Stimulated activated naive CD8-positive, alpha-beta T cell treated with anti-CD3 and anti-CD28 coated beads, Interleukin-15, amount 100 ng/mL, for 72 hours (primary cell): ENCODE results near the gene PHACTR2.

Experiments used
- ATAC-seq: fragments of 150-1000 bp; cut with Tn5 transposase; 2 replicates; pipeline ENCODE4 v1.10.0; 2021; ENCODE audit warnings: mild to moderate bottlenecking, moderate library complexity
- DNase-seq, 2 donors: peaks; one replicate each; pipeline ENCODE4 v3.0.0; 2021 to 2022
- H3K27ac Mint-ChIP-seq, 2 donors: one replicate each; pipeline ENCODE4 v1.8.0; 2022; ENCODE audit warnings: mild to moderate bottlenecking in 2 of 2, mixed read lengths in 2 of 2, moderate library complexity in 2 of 2
- H3K27me3 Mint-ChIP-seq: one replicate; pipeline ENCODE4 v1.8.0; 2022; ENCODE audit warnings: mixed read lengths
- H3K4me1 Mint-ChIP-seq: one replicate; pipeline ENCODE4 v1.8.0; 2022; ENCODE audit warnings: mild to moderate bottlenecking, mixed read lengths
- H3K4me3 Mint-ChIP-seq, 2 donors: one replicate each; pipeline ENCODE4 v1.8.0; 2022; ENCODE audit warnings: mild to moderate bottlenecking in 2 of 2, mixed read lengths in 2 of 2, moderate library complexity in 1 of 2
- H3K9me3 Mint-ChIP-seq, 2 donors: one replicate each; pipeline ENCODE4 v1.8.0; 2022; ENCODE audit warnings: mixed read lengths in 2 of 2

Gene PHACTR2

DNA sequence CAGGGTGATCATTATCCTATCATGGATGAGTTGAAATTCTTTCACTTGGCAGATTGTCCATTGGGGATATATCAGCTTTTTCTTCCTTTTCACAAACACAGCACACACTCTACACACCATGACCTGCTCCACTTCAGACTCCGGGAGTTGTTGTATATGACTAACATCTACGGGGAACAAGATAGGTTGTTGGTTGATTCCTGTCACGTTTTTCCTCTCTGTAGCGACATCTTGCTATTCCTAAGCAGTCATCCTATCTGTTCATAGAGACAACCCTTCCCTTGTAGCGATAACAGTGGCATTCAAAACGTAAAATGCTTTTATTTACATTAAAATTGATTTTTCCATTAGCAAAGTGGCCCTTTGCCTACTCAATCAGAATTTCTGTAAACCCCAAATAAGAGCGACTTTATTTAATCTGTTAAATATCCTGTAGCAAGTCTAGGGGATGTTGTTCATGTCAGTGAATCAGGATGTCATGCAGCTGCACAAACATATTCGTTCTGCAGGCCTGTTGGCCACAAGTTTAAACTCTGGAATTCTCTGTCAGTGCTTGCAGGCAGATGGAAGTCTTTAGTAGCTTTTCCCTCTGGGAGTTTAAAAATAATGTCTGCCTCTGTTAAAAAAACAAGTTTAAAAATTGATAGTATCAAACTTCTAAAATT is 23.1 kb downstream of the PHACTR2 start:
- Mint-ChIP-seq H3K27ac (no peak overlapping the region), H3K4me1 (no peaks in the 10 kb centered on the region), H3K9me3 (no peaks in the 10 kb centered on the region), H3K4me3 (no peak overlapping the region), H3K27me3 (no peaks in the 10 kb centered on the region)
- DNase-seq (no peak), ATAC-seq (no peak)

GRCh38 chr6:143701349-143702234 is 23.8 kb downstream of the PHACTR2 start:
- Mint-ChIP-seq H3K4me3 (no peak overlapping the region), H3K27me3 (no peaks in the 10 kb centered on the region), H3K27ac (no peak overlapping the region), H3K4me1 (no peaks in the 10 kb centered on the region), H3K9me3 (no peaks in the 10 kb centered on the region)
- ATAC-seq (no peak), DNase-seq (no peak)

- DNase-seq (no peak), ATAC-seq (no peak)
- H3K4me1 Mint-ChIP-seq, result no peaks in the 10 kb centered on the region
- H3K9me3 Mint-ChIP-seq, result peaks cover 7% of the 10 kb centered on the region in 2 donors
- no peak overlapping the region for H3K27ac Mint-ChIP-seq
- H3K27me3 Mint-ChIP-seq, result peaks cover 6% of the 10 kb centered on the region
- H3K4me3 Mint-ChIP-seq, result no peak overlapping the region
These were observed 27.8 kb downstream of the PHACTR2 start for GRCh38 chr6:143705569-143705968.

DNA sequence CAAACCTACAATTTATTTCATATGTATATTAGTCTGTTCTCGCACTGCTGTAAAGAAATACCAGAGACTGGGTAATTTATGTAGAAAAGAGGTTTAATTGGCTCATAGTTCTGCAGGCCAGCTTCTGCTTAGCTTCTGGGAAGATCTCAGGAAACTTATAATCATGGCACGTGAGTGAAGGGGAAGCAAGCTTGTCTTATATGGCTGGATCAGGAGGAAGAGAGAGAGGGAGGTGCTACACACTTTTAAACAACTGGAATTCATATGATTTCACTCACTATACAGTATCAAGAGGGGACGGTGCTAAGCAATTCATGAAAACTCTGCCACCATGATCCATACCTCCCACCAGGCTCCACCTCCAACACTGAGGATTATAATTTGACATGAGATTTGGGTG is 29.9 kb downstream of the PHACTR2 start:
- no peak overlapping the region for H3K27ac Mint-ChIP-seq
- H3K4me3 Mint-ChIP-seq, result no peak overlapping the region
- peaks cover 7% of the 10 kb centered on the region in 2 donors for H3K9me3 Mint-ChIP-seq
- DNase-seq (no peak), ATAC-seq (no peak)
- peaks cover 6% of the 10 kb centered on the region for H3K27me3 Mint-ChIP-seq
- no peaks in the 10 kb centered on the region for H3K4me1 Mint-ChIP-seq

- H3K27me3 Mint-ChIP-seq, result peaks cover 6% of the 10 kb centered on the region
- no peaks in the 10 kb centered on the region for H3K4me1 Mint-ChIP-seq
- no peak for ATAC-seq
- H3K9me3 Mint-ChIP-seq, result peaks cover 7% of the 10 kb centered on the region in 2 donors
- H3K4me3 Mint-ChIP-seq, result no peak overlapping the region
- no peak for DNase-seq
- no peak overlapping the region for H3K27ac Mint-ChIP-seq
These were observed 31.1 kb downstream of the PHACTR2 start for GRCh38 chr6:143708889-143709288.

DNA sequence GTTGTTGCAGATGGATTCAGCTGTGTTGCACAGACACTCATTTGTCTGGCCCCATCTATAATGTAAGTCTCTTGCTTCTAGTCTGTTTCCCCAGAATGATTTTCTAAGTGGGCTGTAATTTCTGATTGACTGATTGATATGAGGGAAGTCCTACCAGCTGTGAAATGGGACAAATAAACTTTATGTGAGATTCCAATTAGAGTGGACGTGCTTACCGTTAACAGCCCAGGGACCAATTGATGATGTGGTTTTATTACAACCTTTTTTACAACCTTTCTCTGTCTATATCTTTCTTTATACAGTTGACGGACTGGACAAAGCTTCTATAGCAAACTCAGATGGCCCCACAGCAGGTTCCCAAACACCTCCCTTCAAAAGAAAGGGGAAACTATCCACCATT is 33.9 kb downstream of the PHACTR2 start:
- DNase-seq, result no peak
- H3K9me3 Mint-ChIP-seq, result peaks cover 7% of the 10 kb centered on the region in 2 donors
- H3K4me1 Mint-ChIP-seq, result no peaks in the 10 kb centered on the region
- no peak overlapping the region for H3K27ac Mint-ChIP-seq
- H3K4me3 Mint-ChIP-seq, result no peak overlapping the region
- H3K27me3 Mint-ChIP-seq, result peaks cover 6% of the 10 kb centered on the region
- ATAC-seq, result no peak

DNA sequence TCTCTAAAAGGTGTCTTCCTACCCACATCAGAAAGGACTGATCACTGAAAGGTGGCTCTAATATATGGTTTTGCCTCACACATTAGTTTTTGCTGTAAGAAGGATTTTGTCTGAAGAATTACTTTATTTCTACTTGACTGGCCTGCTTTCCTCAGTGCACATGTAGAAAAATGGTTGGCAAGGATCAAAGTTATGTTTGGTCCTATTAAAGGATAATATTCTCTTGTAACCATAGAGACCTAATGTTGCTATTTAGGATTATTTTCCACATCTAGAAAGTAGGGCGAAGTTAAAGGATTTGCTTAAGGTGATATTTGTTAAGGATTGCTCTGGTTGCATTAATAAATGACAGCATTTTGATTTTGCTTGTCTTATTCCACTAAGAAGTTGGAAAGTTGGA is 40.7 kb downstream of the PHACTR2 start:
- no peak overlapping the region for H3K27ac Mint-ChIP-seq
- ATAC-seq, result no peak
- no peaks in the 10 kb centered on the region for H3K4me1 Mint-ChIP-seq
- H3K9me3 Mint-ChIP-seq, result no peaks in the 10 kb centered on the region
- no peak overlapping the region for H3K4me3 Mint-ChIP-seq
- DNase-seq, result no peak
- H3K27me3 Mint-ChIP-seq, result no peaks in the 10 kb centered on the region

GRCh38 chr6:143721642-143722041 is 43.9 kb downstream of the PHACTR2 start:
- peaks cover 0 to 4% of the 10 kb centered on the region in 2 donors for H3K9me3 Mint-ChIP-seq

DNA sequence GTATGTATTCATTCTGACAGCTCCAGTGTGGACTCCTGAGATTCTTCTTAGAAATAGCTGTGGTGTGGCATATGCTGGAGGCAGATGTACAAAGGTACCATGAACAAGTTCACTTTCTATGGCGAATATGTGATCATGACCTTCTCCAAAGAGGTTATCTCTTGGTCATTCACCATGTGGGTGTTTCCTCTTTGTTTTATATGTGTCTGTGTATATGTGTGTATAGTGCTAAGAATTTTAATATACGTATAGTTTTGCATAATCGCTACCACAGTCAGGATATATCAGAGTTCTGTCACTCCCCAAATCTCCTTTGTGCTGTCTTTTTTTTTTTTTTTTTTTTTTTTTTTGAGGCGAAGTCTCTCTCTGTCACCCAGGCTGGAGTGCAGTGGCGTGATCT is 47.1 kb downstream of the PHACTR2 start:
- H3K4me1 Mint-ChIP-seq, result no peaks in the 10 kb centered on the region
- H3K27ac Mint-ChIP-seq, result no peak overlapping the region
- ATAC-seq (no peak), DNase-seq (no peak)
- H3K4me3 Mint-ChIP-seq, result no peak overlapping the region
- peaks cover 0 to 10% of the 10 kb centered on the region in 2 donors for H3K9me3 Mint-ChIP-seq
- H3K27me3 Mint-ChIP-seq, result no peaks in the 10 kb centered on the region

More at GRCh38 chr6:143721642-143722041, 43.9 kb downstream of the PHACTR2 start:
- Mint-ChIP-seq H3K4me3 (no peak overlapping the region), H3K27me3 (no peaks in the 10 kb centered on the region), H3K4me1 (no peaks in the 10 kb centered on the region), H3K27ac (no peak overlapping the region)
- ATAC-seq, result no peak
- no peak for DNase-seq

GRCh38 chr6:143726015-143726647 is 48.4 kb downstream of the PHACTR2 start:
- Mint-ChIP-seq H3K4me3 (no peak overlapping the region), H3K27me3 (no peaks in the 10 kb centered on the region), H3K9me3 (peaks cover 0 to 10% of the 10 kb centered on the region in 2 donors), H3K27ac (no peak overlapping the region), H3K4me1 (no peaks in the 10 kb centered on the region)
- DNase-seq, result no peak
- no peak for ATAC-seq

DNA sequence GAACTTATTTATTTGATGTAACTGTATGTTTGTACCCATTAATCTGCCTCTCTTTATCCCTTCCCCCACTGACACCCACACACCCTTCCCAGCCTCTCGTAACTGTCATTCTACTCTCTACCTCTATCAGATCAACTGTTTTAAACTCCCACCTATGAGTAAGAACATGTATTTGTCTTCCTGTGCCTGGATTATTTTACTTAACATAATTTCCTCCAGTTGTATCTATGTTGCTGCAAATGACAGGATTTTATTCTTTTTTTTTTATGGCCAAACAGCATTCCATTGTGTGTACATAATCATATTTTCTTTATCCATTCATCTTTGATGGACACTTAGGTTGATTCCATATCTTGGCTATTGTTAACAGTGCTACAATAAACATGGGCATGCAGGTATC is 49.3 kb downstream of the PHACTR2 start:
- Mint-ChIP-seq H3K27me3 (no peaks in the 10 kb centered on the region), H3K4me1 (peaks cover 8% of the 10 kb centered on the region), H3K27ac (peak overlapping the region in 1 of 2 donors; percentile 66), H3K9me3 (peaks cover 0 to 10% of the 10 kb centered on the region in 2 donors), H3K4me3 (no peak overlapping the region)
- no peak for ATAC-seq
- no peak for DNase-seq

GRCh38 chr6:143731789-143732188 is 54.0 kb downstream of the PHACTR2 start:
- Mint-ChIP-seq H3K27ac (no peak overlapping the region), H3K4me1 (peaks cover 36% of the 10 kb centered on the region), H3K9me3 (peaks cover 0 to 5% of the 10 kb centered on the region in 2 donors), H3K27me3 (no peaks in the 10 kb centered on the region), H3K4me3 (no peak overlapping the region)
- no peak for ATAC-seq
- no peak for DNase-seq

- Mint-ChIP-seq H3K4me1 (peaks cover 36% of the 10 kb centered on the region), H3K27me3 (no peaks in the 10 kb centered on the region), H3K4me3 (peak overlapping the region in 1 of 2 donors; percentile 17), H3K27ac (no peak overlapping the region), H3K9me3 (no peaks in the 10 kb centered on the region)
- no peak for DNase-seq
- no peak for ATAC-seq
These were observed 54.8 kb downstream of the PHACTR2 start for GRCh38 chr6:143732536-143732935.

DNA sequence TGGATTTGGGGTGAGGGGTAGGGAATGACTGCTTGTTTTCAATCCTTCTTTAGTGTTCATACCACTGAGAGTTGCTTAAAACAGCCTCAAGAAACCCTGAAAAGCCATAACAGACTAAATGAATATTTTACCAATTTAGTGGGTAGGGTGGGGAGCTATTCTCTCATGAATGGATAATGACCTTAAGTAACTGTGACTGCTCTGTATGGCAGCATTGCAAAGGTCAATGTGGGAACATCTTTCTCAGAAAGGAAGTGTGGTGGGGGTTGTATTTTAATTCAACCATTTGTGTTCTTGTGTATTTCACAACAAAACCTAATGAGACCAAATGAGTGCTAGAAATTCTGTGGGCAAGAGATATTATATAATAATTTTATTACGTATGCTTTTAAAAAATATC is 55.7 kb downstream of the PHACTR2 start:
- no peak overlapping the region for H3K27ac Mint-ChIP-seq
- DNase-seq (no peak), ATAC-seq (peak; percentile 77)
- H3K4me1 Mint-ChIP-seq, result peaks cover 36% of the 10 kb centered on the region
- no peaks in the 10 kb centered on the region for H3K27me3 Mint-ChIP-seq
- peak overlapping the region in 1 of 2 donors; percentile 22 for H3K4me3 Mint-ChIP-seq
- H3K9me3 Mint-ChIP-seq, result no peaks in the 10 kb centered on the region

GRCh38 chr6:143734641-143735063 is 56.9 kb downstream of the PHACTR2 start:
- H3K9me3 Mint-ChIP-seq, result no peaks in the 10 kb centered on the region
- H3K4me1 Mint-ChIP-seq, result peaks cover 40% of the 10 kb centered on the region
- H3K27me3 Mint-ChIP-seq, result no peaks in the 10 kb centered on the region
- DNase-seq, result no peak
- no peak overlapping the region for H3K4me3 Mint-ChIP-seq
- H3K27ac Mint-ChIP-seq, result no peak overlapping the region
- ATAC-seq, result no peak
